ENCODE measurements around the gene CDH24. TPM values are rescaled to one million over a fixed set of nuclear protein-coding genes. Genes with fewer than 3 reads are reported as not detected.

CDH24 gene
- polyA plus RNA-seq, 1 donor (not counting 4 experiments of a cell fraction or from before 2014, with no cell fraction given): 3.9 TPM

GRCh38 chr14:23085458-23085857 is 28.1 kb upstream of the CDH24 start:
- H3K9me3 ChIP-seq (ENCODE audit: control insufficient read depth, low read depth, low read length): no peaks in the 10 kb centered on the region
- no peak overlapping the region for H3K4me3 ChIP-seq (ENCODE audit: control insufficient read depth in 2 of 3, extremely low read depth in 1 of 3, insufficient read depth in 2 of 3, low read depth in 1 of 3, low read length in 3 of 3)
- no peak for FAIRE-seq
- H3K9me1 ChIP-seq (ENCODE audit: control insufficient read depth, extremely low read depth, insufficient read depth, low read length): no peaks in the 10 kb centered on the region
- no peak overlapping the region for H2AFZ ChIP-seq (ENCODE audit: control insufficient read depth, low read length)
- H3K79me2 ChIP-seq (ENCODE audit: control insufficient read depth, insufficient read depth, low read length): peaks cover 24% of the 10 kb centered on the region
- no peaks in the 10 kb centered on the region for H4K20me1 ChIP-seq (ENCODE audit: control insufficient read depth, extremely low read depth, insufficient read depth, low read length)
- no peak overlapping the region for H3K9ac ChIP-seq (ENCODE audit: control insufficient read depth, extremely low read depth, insufficient read depth, low read length)
- H3K27me3 ChIP-seq (ENCODE audit: control insufficient read depth, extremely low read depth, insufficient read depth, low read length): no peaks in the 10 kb centered on the region
- dilution Hi-C loops (cut with MboI; ENCODE audit: extremely low pct_ligation_motif_present, low sequenced_read_pairs): no loop called here
- TF ChIP-seq EZH2 (IDR thresholded peaks at IDR 0.05; ENCODE audit: low read length) (no peak), CTCF (optimal IDR thresholded peaks at IDR 0.05 in 1 of 3, IDR thresholded peaks at IDR 0.05 in 1 of 3, conservative IDR thresholded peaks at IDR 0.05 in 1 of 3; ENCODE audit: extremely low read depth in 1 of 3, insufficient read depth in 2 of 3, low read length in 3 of 3) (no peak)
- H3K4me2 ChIP-seq (ENCODE audit: control insufficient read depth, extremely low read depth, insufficient read depth, low read depth, low read length): no peak overlapping the region
- H3K36me3 ChIP-seq (ENCODE audit: control insufficient read depth in 2 of 2, extremely low read depth in 1 of 2, insufficient read depth in 2 of 2, low read length in 2 of 2): peaks cover 22 to 61% of the 10 kb centered on the region in 2 experiments
- H3K27ac ChIP-seq (ENCODE audit: control insufficient read depth, insufficient read depth, low read length): no peak overlapping the region
- no peak for DNase-seq (ENCODE audit: low read depth, low spot score)
- no peaks in the 10 kb centered on the region for H3K4me1 ChIP-seq (ENCODE audit: control insufficient read depth, extremely low read depth, insufficient read depth, low read length)

GRCh38 chr14:23080474-23080873 is 23.2 kb upstream of the CDH24 start:
- no peaks in the 10 kb centered on the region for H3K9me1 ChIP-seq (ENCODE audit: control insufficient read depth, extremely low read depth, insufficient read depth, low read length)
- peaks cover 21 to 60% of the 10 kb centered on the region in 2 experiments for H3K36me3 ChIP-seq (ENCODE audit: control insufficient read depth in 2 of 2, extremely low read depth in 1 of 2, insufficient read depth in 2 of 2, low read length in 2 of 2)
- FAIRE-seq: no peak
- no peak for TF ChIP-seq EZH2 (IDR thresholded peaks at IDR 0.05; ENCODE audit: low read length)
- no peak for TF ChIP-seq CTCF (optimal IDR thresholded peaks at IDR 0.05 in 1 of 3, IDR thresholded peaks at IDR 0.05 in 1 of 3, conservative IDR thresholded peaks at IDR 0.05 in 1 of 3; ENCODE audit: extremely low read depth in 1 of 3, insufficient read depth in 2 of 3, low read length in 3 of 3)
- no peak overlapping the region for H3K9ac ChIP-seq (ENCODE audit: control insufficient read depth, extremely low read depth, insufficient read depth, low read length)
- no peak overlapping the region for H2AFZ ChIP-seq (ENCODE audit: control insufficient read depth, low read length)
- no peaks in the 10 kb centered on the region for H3K27me3 ChIP-seq (ENCODE audit: control insufficient read depth, extremely low read depth, insufficient read depth, low read length)
- H4K20me1 ChIP-seq (ENCODE audit: control insufficient read depth, extremely low read depth, insufficient read depth, low read length): no peaks in the 10 kb centered on the region
- dilution Hi-C loops (cut with MboI; ENCODE audit: extremely low pct_ligation_motif_present, low sequenced_read_pairs): no loop called here
- H3K4me1 ChIP-seq (ENCODE audit: control insufficient read depth, extremely low read depth, insufficient read depth, low read length): peaks cover 15% of the 10 kb centered on the region
- H3K4me2 ChIP-seq (ENCODE audit: control insufficient read depth, extremely low read depth, insufficient read depth, low read depth, low read length): no peak overlapping the region
- H3K9me3 ChIP-seq (ENCODE audit: control insufficient read depth, low read depth, low read length): no peaks in the 10 kb centered on the region
- no peak for DNase-seq (ENCODE audit: low read depth, low spot score)
- no peak overlapping the region for H3K27ac ChIP-seq (ENCODE audit: control insufficient read depth, insufficient read depth, low read length)
- H3K4me3 ChIP-seq (ENCODE audit: control insufficient read depth in 2 of 3, extremely low read depth in 1 of 3, insufficient read depth in 2 of 3, low read depth in 1 of 3, low read length in 3 of 3): no peak overlapping the region
- peaks cover 4% of the 10 kb centered on the region for H3K79me2 ChIP-seq (ENCODE audit: control insufficient read depth, insufficient read depth, low read length)
